HG02571 (cell line): ENCODE data around the gene TMED1.

Experiments
- ATAC-seq: cut with Tn5 transposase; IDR thresholded peaks from one replicate; pipeline ENCODE4 v1.9.1; 2021; ENCODE audit warnings: mild to moderate bottlenecking, moderate library complexity; ENCODE audit not compliant: unreplicated experiment

TMED1 gene

GRCh38 chr19:10832939-10833296, 3.1 kb downstream of the TMED1 start:
- no peak for ATAC-seq

GRCh38 chr19:10831987-10832938, 3.7 kb downstream of the TMED1 start:
- no peak for ATAC-seq

GRCh38 chr19:10830931-10831779, 4.9 kb downstream of the TMED1 start:
- ATAC-seq = no peak

GRCh38 chr19:10830370-10830769, 5.6 kb downstream of the TMED1 start:
- no peak for ATAC-seq

- no peak for ATAC-seq
Measured at GRCh38 chr19:10829967-10830366, 6.0 kb downstream of the TMED1 start.

GRCh38 chr19:10828981-10829821, 6.8 kb downstream of the TMED1 start:
- ATAC-seq = no peak

- no peak for ATAC-seq
Measured at GRCh38 chr19:10826846-10827245, 9.2 kb downstream of the TMED1 start.

- no peak for ATAC-seq
Measured at GRCh38 chr19:10826231-10826630, 9.8 kb downstream of the TMED1 start.

- no peak for ATAC-seq
Measured at GRCh38 chr19:10823690-10824089, 12.3 kb downstream of the TMED1 start.

- ATAC-seq = no peak
Measured at GRCh38 chr19:10820173-10820572, 15.8 kb downstream of the TMED1 start.

GRCh38 chr19:10819124-10820060, 16.6 kb downstream of the TMED1 start:
- no peak for ATAC-seq

- no peak for ATAC-seq
Measured at GRCh38 chr19:10818301-10819123, 17.5 kb downstream of the TMED1 start.

- ATAC-seq = no peak
Measured at GRCh38 chr19:10817291-10818038, 18.5 kb downstream of the TMED1 start.

- no peak for ATAC-seq
Measured at GRCh38 chr19:10816691-10817090, 19.3 kb downstream of the TMED1 start.

- ATAC-seq = no peak
Measured at GRCh38 chr19:10815969-10816644, 19.9 kb downstream of the TMED1 start.

- ATAC-seq = no peak
Measured at GRCh38 chr19:10815007-10815536, 20.9 kb downstream of the TMED1 start.

GRCh38 chr19:10812902-10813404, 23.1 kb downstream of the TMED1 start:
- ATAC-seq = no peak
